ENCODE data around the gene ALOX12.
"Not testable (repeated sequence)": the region's sequence is repeated elsewhere in the genome, so short reads cannot be mapped to it uniquely, and the experiment has no call there.

The ALOX12 gene

GRCh38 chr17:6985266-6985665 lies 10.6 kb upstream of the ALOX12 start:
- Histone ChIP-seq H3K9me3 (ENCODE audit: low read length) (no peaks in the 10 kb centered on the region), H3K4me1 (ENCODE audit: insufficient read depth, low read length) (no peaks in the 10 kb centered on the region), H3K27ac (ENCODE audit: low read depth, low read length) (no peak overlapping the region), H3K36me3 (ENCODE audit: insufficient read depth, low read length) (no peaks in the 10 kb centered on the region), H3K4me3 (ENCODE audit: low read depth in 1 of 2, low read length in 2 of 2) (no peak overlapping the region), H3K27me3 (ENCODE audit: control insufficient read depth in 1 of 2, insufficient read depth in 2 of 2, low read length in 2 of 2) (no peaks in the 10 kb centered on the region), H3K9ac (ENCODE audit: low read length) (no peak overlapping the region)

GRCh38 chr17:6986676-6987075 lies 9.2 kb upstream of the ALOX12 start:
- Histone ChIP-seq H3K36me3 (ENCODE audit: insufficient read depth, low read length) (no peaks in the 10 kb centered on the region), H3K4me3 (ENCODE audit: low read depth in 1 of 2, low read length in 2 of 2) (no peak overlapping the region), H3K27ac (ENCODE audit: low read depth, low read length) (no peak overlapping the region), H3K4me1 (ENCODE audit: insufficient read depth, low read length) (no peaks in the 10 kb centered on the region), H3K9me3 (ENCODE audit: low read length) (no peaks in the 10 kb centered on the region), H3K9ac (ENCODE audit: low read length) (no peak overlapping the region), H3K27me3 (ENCODE audit: control insufficient read depth in 1 of 2, insufficient read depth in 2 of 2, low read length in 2 of 2) (no peaks in the 10 kb centered on the region)

- H3K27ac ChIP-seq (ENCODE audit: low read depth, low read length): no peak overlapping the region
- no peak overlapping the region for H3K4me3 ChIP-seq (ENCODE audit: low read depth in 1 of 2, low read length in 2 of 2)
- no peak overlapping the region for H3K9ac ChIP-seq (ENCODE audit: low read length)
- no peaks in the 10 kb centered on the region for H3K9me3 ChIP-seq (ENCODE audit: low read length)
- no peaks in the 10 kb centered on the region for H3K4me1 ChIP-seq (ENCODE audit: insufficient read depth, low read length)
- no peaks in the 10 kb centered on the region for H3K27me3 ChIP-seq (ENCODE audit: control insufficient read depth in 1 of 2, insufficient read depth in 2 of 2, low read length in 2 of 2)
- no peaks in the 10 kb centered on the region for H3K36me3 ChIP-seq (ENCODE audit: insufficient read depth, low read length)
These were observed 6.1 kb upstream of the ALOX12 start for GRCh38 chr17:6989779-6990178.

- H3K9me3 ChIP-seq (ENCODE audit: low read length); H3K27ac ChIP-seq (ENCODE audit: low read depth, low read length); H3K9ac ChIP-seq (ENCODE audit: low read length); H3K27me3 ChIP-seq (ENCODE audit: control insufficient read depth in 1 of 2, insufficient read depth in 2 of 2, low read length in 2 of 2); H3K36me3 ChIP-seq (ENCODE audit: insufficient read depth, low read length); H3K4me3 ChIP-seq (ENCODE audit: low read depth in 1 of 2, low read length in 2 of 2); H3K4me1 ChIP-seq (ENCODE audit: insufficient read depth, low read length): not testable (repeated sequence)
These were observed 2.2 kb upstream of the ALOX12 start for GRCh38 chr17:6993613-6994056.

GRCh38 chr17:6994118-6994598 lies 1.7 kb upstream of the ALOX12 start:
- no peaks in the 10 kb centered on the region for H3K27me3 ChIP-seq (ENCODE audit: control insufficient read depth in 1 of 2, insufficient read depth in 2 of 2, low read length in 2 of 2)

GRCh38 chr17:6994666-6995256 lies 1.1 kb upstream of the ALOX12 start:
- Histone ChIP-seq H3K27me3 (ENCODE audit: control insufficient read depth in 1 of 2, insufficient read depth in 2 of 2, low read length in 2 of 2) (no peaks in the 10 kb centered on the region), H3K4me3 (ENCODE audit: low read depth in 1 of 2, low read length in 2 of 2) (no peak overlapping the region)

More at GRCh38 chr17:6994118-6994598, 1.7 kb upstream of the ALOX12 start:
- Histone ChIP-seq H3K9me3 (ENCODE audit: low read length) (no peaks in the 10 kb centered on the region), H3K36me3 (ENCODE audit: insufficient read depth, low read length) (peaks cover 5% of the 10 kb centered on the region), H3K4me1 (ENCODE audit: insufficient read depth, low read length) (peaks cover 7% of the 10 kb centered on the region), H3K9ac (ENCODE audit: low read length) (no peak overlapping the region), H3K27ac (ENCODE audit: low read depth, low read length) (no peak overlapping the region), H3K4me3 (ENCODE audit: low read depth in 1 of 2, low read length in 2 of 2) (no peak overlapping the region)

GRCh38 chr17:6996256-6997011 lies 585 bp downstream of the ALOX12 start:
- Histone ChIP-seq H3K9ac (ENCODE audit: low read length) (no peak overlapping the region), H3K36me3 (ENCODE audit: insufficient read depth, low read length) (peaks cover 28% of the 10 kb centered on the region), H3K4me3 (ENCODE audit: low read depth in 1 of 2, low read length in 2 of 2) (peak overlapping the region in 1 of 2 donors; percentile 29), H3K4me1 (ENCODE audit: insufficient read depth, low read length) (peaks cover 7% of the 10 kb centered on the region), H3K27me3 (ENCODE audit: control insufficient read depth in 1 of 2, insufficient read depth in 2 of 2, low read length in 2 of 2) (no peaks in the 10 kb centered on the region), H3K9me3 (ENCODE audit: low read length) (no peaks in the 10 kb centered on the region), H3K27ac (ENCODE audit: low read depth, low read length) (no peak overlapping the region)

More at GRCh38 chr17:6994666-6995256, 1.1 kb upstream of the ALOX12 start:
- Histone ChIP-seq H3K36me3 (ENCODE audit: insufficient read depth, low read length) (peaks cover 11% of the 10 kb centered on the region), H3K4me1 (ENCODE audit: insufficient read depth, low read length) (peaks cover 7% of the 10 kb centered on the region), H3K9ac (ENCODE audit: low read length) (no peak overlapping the region), H3K9me3 (ENCODE audit: low read length) (no peaks in the 10 kb centered on the region), H3K27ac (ENCODE audit: low read depth, low read length) (no peak overlapping the region)

- Histone ChIP-seq H3K27ac (ENCODE audit: low read depth, low read length) (no peak overlapping the region), H3K27me3 (ENCODE audit: control insufficient read depth in 1 of 2, insufficient read depth in 2 of 2, low read length in 2 of 2) (no peaks in the 10 kb centered on the region), H3K9me3 (ENCODE audit: low read length) (no peaks in the 10 kb centered on the region), H3K4me1 (ENCODE audit: insufficient read depth, low read length) (peaks cover 7% of the 10 kb centered on the region), H3K4me3 (ENCODE audit: low read depth in 1 of 2, low read length in 2 of 2) (no peak overlapping the region), H3K9ac (ENCODE audit: low read length) (no peak overlapping the region), H3K36me3 (ENCODE audit: insufficient read depth, low read length) (peaks cover 35% of the 10 kb centered on the region)
These were observed 1.3 kb downstream of the ALOX12 start for GRCh38 chr17:6997171-6997570.

- no peak overlapping the region for H3K4me3 ChIP-seq (ENCODE audit: low read depth in 1 of 2, low read length in 2 of 2)
- no peaks in the 10 kb centered on the region for H3K9me3 ChIP-seq (ENCODE audit: low read length)
- no peaks in the 10 kb centered on the region for H3K27me3 ChIP-seq (ENCODE audit: control insufficient read depth in 1 of 2, insufficient read depth in 2 of 2, low read length in 2 of 2)
- H3K27ac ChIP-seq (ENCODE audit: low read depth, low read length): no peak overlapping the region
- H3K36me3 ChIP-seq (ENCODE audit: insufficient read depth, low read length): peaks cover 43% of the 10 kb centered on the region
- peaks cover 7% of the 10 kb centered on the region for H3K4me1 ChIP-seq (ENCODE audit: insufficient read depth, low read length)
- no peak overlapping the region for H3K9ac ChIP-seq (ENCODE audit: low read length)
These were observed 3.1 kb downstream of the ALOX12 start for GRCh38 chr17:6998855-6999508.

GRCh38 chr17:7001318-7001961 lies 5.6 kb downstream of the ALOX12 start:
- no peaks in the 10 kb centered on the region for H3K4me1 ChIP-seq (ENCODE audit: insufficient read depth, low read length)
- no peak overlapping the region for H3K9ac ChIP-seq (ENCODE audit: low read length)
- peaks cover 43% of the 10 kb centered on the region for H3K36me3 ChIP-seq (ENCODE audit: insufficient read depth, low read length)
- H3K27me3 ChIP-seq (ENCODE audit: control insufficient read depth in 1 of 2, insufficient read depth in 2 of 2, low read length in 2 of 2): no peaks in the 10 kb centered on the region
- H3K9me3 ChIP-seq (ENCODE audit: low read length): no peaks in the 10 kb centered on the region
- H3K27ac ChIP-seq (ENCODE audit: low read depth, low read length): no peak overlapping the region
- no peak overlapping the region for H3K4me3 ChIP-seq (ENCODE audit: low read depth in 1 of 2, low read length in 2 of 2)
